GM18909 (cell line): ENCODE data around the gene BCAN.

ENCODE experiments used
- ATAC-seq: cut with Tn5 transposase; IDR thresholded peaks from one replicate; pipeline ENCODE4 v1.9.1; 2021; ENCODE audit warnings: mild to moderate bottlenecking; ENCODE audit not compliant: unreplicated experiment, poor library complexity

The BCAN gene

GRCh38 chr1:156692925-156693847 is 51.3 kb downstream of the BCAN start:
- ATAC-seq: no peak

- no peak for ATAC-seq
These were observed 52.2 kb downstream of the BCAN start for GRCh38 chr1:156693848-156694689.

- no peak for ATAC-seq
These were observed 52.7 kb downstream of the BCAN start for GRCh38 chr1:156694690-156694962.

GRCh38 chr1:156696755-156697154 is 54.8 kb downstream of the BCAN start:
- ATAC-seq: no peak

- no peak for ATAC-seq
These were observed 55.6 kb downstream of the BCAN start for GRCh38 chr1:156697481-156697880.

- no peak for ATAC-seq
These were observed 57.1 kb downstream of the BCAN start for GRCh38 chr1:156698995-156699394.

GRCh38 chr1:156700736-156701531 is 59.0 kb downstream of the BCAN start:
- ATAC-seq: no peak

- ATAC-seq: no peak
These were observed 61.4 kb downstream of the BCAN start for GRCh38 chr1:156703336-156703735.

- no peak for ATAC-seq
These were observed 61.8 kb downstream of the BCAN start for GRCh38 chr1:156703741-156704140.

- no peak for ATAC-seq
These were observed 62.3 kb downstream of the BCAN start for GRCh38 chr1:156704166-156704711.

GRCh38 chr1:156704930-156705320 is 63.0 kb downstream of the BCAN start:
- ATAC-seq: no peak

GRCh38 chr1:156705321-156705917 is 63.5 kb downstream of the BCAN start, which contains the start of gene CRABP2:
CRABP2 (minus strand) TSS chr1:156705583; CDS start chr1:156705446, 137 bp downstream.
- no peak for ATAC-seq

- peak; percentile 44 for ATAC-seq
These were observed 64.2 kb downstream of the BCAN start for GRCh38 chr1:156705918-156706656.

GRCh38 chr1:156706657-156707416 is 64.9 kb downstream of the BCAN start:
- ATAC-seq: no peak

- no peak for ATAC-seq
These were observed 65.7 kb downstream of the BCAN start for GRCh38 chr1:156707417-156708217.

- ATAC-seq: no peak
These were observed 66.3 kb downstream of the BCAN start for GRCh38 chr1:156708218-156708661.

- ATAC-seq: no peak
These were observed 67.1 kb downstream of the BCAN start for GRCh38 chr1:156709031-156709430.
